Measurements from ENCODE around the gene LOXL3. TPM values are rescaled to one million over a fixed set of nuclear protein-coding genes. Genes with fewer than 3 reads are reported as not detected.
A peak's percentile ranks its signal among the peaks of the same experiment; 100 is the strongest.

The LOXL3 gene
- total RNA-seq, 1 experiment from 2014 or later, result 4.1 TPM

DNA sequence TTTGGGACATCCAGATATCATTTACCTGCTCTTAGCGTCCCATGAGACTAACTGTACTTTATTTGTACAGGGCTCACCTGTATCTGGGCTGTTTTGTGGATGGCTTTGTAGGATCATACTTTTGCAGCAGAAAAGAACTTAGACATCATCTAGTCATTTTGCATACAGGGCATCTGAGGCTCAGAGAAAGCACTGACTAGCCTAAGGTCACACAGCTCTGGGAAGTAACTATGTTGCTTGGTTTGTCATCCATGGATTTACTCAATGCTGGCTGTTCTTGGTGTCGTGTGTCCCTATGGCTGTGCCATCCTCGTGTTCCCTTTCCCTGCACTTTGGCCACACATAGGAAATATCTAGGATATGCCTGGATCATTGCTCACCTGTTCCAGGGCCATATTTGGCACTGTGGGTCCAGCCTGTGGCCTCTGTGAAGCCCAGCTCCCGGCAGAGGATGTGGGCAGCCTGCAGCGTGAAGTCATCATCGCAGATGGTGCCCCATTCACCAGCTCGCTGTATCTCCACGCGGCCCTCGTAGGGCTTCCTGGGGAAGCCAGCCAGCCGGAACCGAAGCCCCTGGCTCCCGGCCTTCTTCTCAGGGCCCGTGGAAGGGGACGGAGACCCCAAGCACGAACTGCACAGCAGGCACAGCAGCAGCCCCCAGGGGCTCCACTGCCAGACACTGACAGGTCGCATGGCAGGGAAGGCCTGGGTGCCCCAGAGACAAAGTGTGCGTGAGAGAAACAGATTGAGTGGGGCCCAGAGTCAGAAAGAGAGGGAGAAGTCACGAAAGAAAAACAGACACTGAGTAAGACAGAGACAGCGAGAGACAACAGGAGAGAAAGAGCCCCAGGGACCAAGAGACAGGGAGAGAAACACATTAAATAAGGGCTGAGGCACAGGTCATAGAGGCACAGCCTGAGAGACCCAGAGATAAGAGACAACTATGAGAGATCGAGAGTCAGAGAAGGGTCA, 1.5 kb downstream of the LOXL3 start:
- ATAC-seq (no peak), DNase-seq (ENCODE audit: low read depth, low spot score) (no peak)
- peaks cover 19 to 53% of the 10 kb centered on the region in 2 experiments; a peak in 3 of 4 replicates for H3K4me1 ChIP-seq (ENCODE audit: control insufficient read depth in 1 of 2, insufficient read depth in 2 of 2, low read length in 2 of 2)
- peaks cover 5 to 7% of the 10 kb centered on the region in 2 experiments; a peak in 3 of 4 replicates for H3K36me3 ChIP-seq (ENCODE audit: control insufficient read depth in 1 of 2, insufficient read depth in 2 of 2, low read length in 2 of 2)
- H3K9me3 ChIP-seq (ENCODE audit: control insufficient read depth in 1 of 2, insufficient read depth in 1 of 2, low read depth in 1 of 2, low read length in 2 of 2), result no peaks in the 10 kb centered on the region
- RAD21 ChIA-PET (ENCODE audit: low non-redundant PET in 1 of 2, low total read pairs in 2 of 2, uncharacterized antibody in 2 of 2, unreplicated experiment in 2 of 2), result no interaction called here
- H3K9me2 ChIP-seq (ENCODE audit: insufficient read depth), result no peaks in the 10 kb centered on the region
- no peaks in the 10 kb centered on the region for H4K20me1 ChIP-seq (ENCODE audit: insufficient read depth)
- H3K4me2 ChIP-seq (ENCODE audit: low read length), result no peak overlapping the region
- H3K4me3 ChIP-seq (replicated peaks in 1 of 2; ENCODE audit: low read depth in 1 of 2, low read length in 2 of 2), result no peak overlapping the region
- H3K79me2 ChIP-seq (ENCODE audit: insufficient read depth, low read length), result peaks cover 23% of the 10 kb centered on the region; the same call in 1 of the 2 replicates
- no peak for TF ChIP-seq YY1 (IDR thresholded peaks at IDR 0.05; ENCODE audit: extremely low read depth, insufficient replicate concordance, low read depth, low read length)
- no peak for TF ChIP-seq EZH2phosphoT487 (IDR thresholded peaks at IDR 0.05; ENCODE audit: borderline replicate concordance)
- TF ChIP-seq EGR1 (IDR thresholded peaks at IDR 0.05; ENCODE audit: low read depth), result no peak
- TF ChIP-seq SP1 (IDR thresholded peaks at IDR 0.05; ENCODE audit: low read depth), result no peak
- TF ChIP-seq POLR2A (IDR thresholded peaks at IDR 0.05; ENCODE audit: borderline replicate concordance, extremely low read depth, insufficient read depth, insufficient read length), result no peak
- intact Hi-C loops (cut with micrococcal nuclease), result no loop called here
- H3K9ac ChIP-seq (ENCODE audit: low read length), result no peak overlapping the region
- peak overlapping the region; percentile 10; the same call in 1 of the 2 replicates for H3K27ac ChIP-seq (ENCODE audit: low read depth, low read length)
- CTCF ChIA-PET, result no interaction called here
- no TSS peak for BruUV-seq (replicated peaks)
- H3K27me3 ChIP-seq (ENCODE audit: insufficient read depth, low read length), result no peaks in the 10 kb centered on the region
- POLR2A ChIA-PET, result no interaction called here
- H2AFZ ChIP-seq (ENCODE audit: low read depth, low read length, poor library complexity, severe bottlenecking), result no peak overlapping the region

DNA sequence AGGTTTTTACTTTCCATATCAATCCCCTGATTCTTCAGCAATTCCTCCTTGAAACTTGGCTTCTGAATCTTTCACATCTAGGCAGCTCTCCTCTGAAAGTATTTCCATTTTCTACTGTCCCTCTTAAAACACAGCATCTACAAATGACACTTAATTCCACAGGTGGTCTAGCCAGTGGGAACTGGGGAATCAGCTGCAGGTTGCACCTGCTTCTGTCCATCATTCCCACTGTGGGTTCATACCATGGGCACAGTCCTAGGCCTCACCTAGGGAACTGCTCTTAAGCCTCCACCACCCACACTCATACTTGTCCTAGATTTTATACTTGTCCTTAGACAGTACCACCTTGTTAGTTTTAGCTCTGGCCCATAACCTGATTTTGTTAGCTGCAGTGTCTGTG, 2.2 kb downstream of the LOXL3 start:
- Histone ChIP-seq H2AFZ (ENCODE audit: low read depth, low read length, poor library complexity, severe bottlenecking) (no peak overlapping the region), H3K79me2 (ENCODE audit: insufficient read depth, low read length) (peaks cover 23% of the 10 kb centered on the region; the same call in 1 of the 2 replicates), H3K27me3 (ENCODE audit: insufficient read depth, low read length) (no peaks in the 10 kb centered on the region), H3K9me3 (ENCODE audit: control insufficient read depth in 1 of 2, insufficient read depth in 1 of 2, low read depth in 1 of 2, low read length in 2 of 2) (no peaks in the 10 kb centered on the region), H3K9me2 (ENCODE audit: insufficient read depth) (no peaks in the 10 kb centered on the region), H3K9ac (ENCODE audit: low read length) (no peak overlapping the region), H3K27ac (ENCODE audit: low read depth, low read length) (no peak overlapping the region), H4K20me1 (ENCODE audit: insufficient read depth) (no peaks in the 10 kb centered on the region), H3K4me2 (ENCODE audit: low read length) (no peak overlapping the region), H3K4me3 (replicated peaks in 1 of 2; ENCODE audit: low read depth in 1 of 2, low read length in 2 of 2) (no peak overlapping the region), H3K4me1 (ENCODE audit: control insufficient read depth in 1 of 2, insufficient read depth in 2 of 2, low read length in 2 of 2) (peaks cover 19 to 53% of the 10 kb centered on the region in 2 experiments; a peak in 3 of 4 replicates), H3K36me3 (ENCODE audit: control insufficient read depth in 1 of 2, insufficient read depth in 2 of 2, low read length in 2 of 2) (peaks cover 1 to 3% of the 10 kb centered on the region in 2 experiments; a peak in 2 of 4 replicates)
- ChIA-PET RAD21 (ENCODE audit: low non-redundant PET in 1 of 2, low total read pairs in 2 of 2, uncharacterized antibody in 2 of 2, unreplicated experiment in 2 of 2) (no interaction called here), POLR2A (no interaction called here), CTCF (no interaction called here)
- TF ChIP-seq RAD21 (IDR thresholded peaks at IDR 0.05; ENCODE audit: low read depth), result no peak
- TF ChIP-seq ZBTB33 (IDR thresholded peaks at IDR 0.05; ENCODE audit: extremely low read depth, insufficient replicate concordance, low read length), result no peak
- ATAC-seq (no peak), DNase-seq (ENCODE audit: low read depth, low spot score) (no peak)
- no TSS peak for BruUV-seq (replicated peaks)
- intact Hi-C loops (cut with micrococcal nuclease), result no loop called here
